Mesenchymal stem cell (in vitro differentiated cells and primary cell): ENCODE measurements around the gene ASPHD2.

Experiments
- DNase-seq: peaks from one replicate; pipeline ENCODE4 v3.0.0-alpha.2; 2013
- H2AFZ ChIP-seq: one replicate; pipeline ENCODE4 v1.6.1; 2013; ENCODE audit warnings: low read depth, mild to moderate bottlenecking, control low read depth, inconsistent platforms, low read length, moderate library complexity
- H2AK5ac ChIP-seq: 2 replicates; pipeline ENCODE4 v1.6.1; 2013; ENCODE audit warnings: low read length, moderate library complexity, mild to moderate bottlenecking, inconsistent platforms; ENCODE audit not compliant: severe bottlenecking
- H2BK120ac ChIP-seq: one replicate; pipeline ENCODE4 v1.6.1; 2013; ENCODE audit warnings: low read depth, mild to moderate bottlenecking, inconsistent platforms, low read length, moderate library complexity
- H2BK12ac ChIP-seq, 2 experiments: one replicate each; pipeline ENCODE4 v1.6.1; 2013; ENCODE audit warnings: inconsistent platforms in 2 of 2, low read length in 2 of 2, mild to moderate bottlenecking in 2 of 2, moderate library complexity in 2 of 2, control low read depth in 1 of 2
- H2BK15ac ChIP-seq: one replicate; pipeline ENCODE4 v1.6.1; 2013; ENCODE audit warnings: mild to moderate bottlenecking, low read depth, inconsistent platforms; ENCODE audit not compliant: poor library complexity, severe bottlenecking
- H2BK5ac ChIP-seq: 2 replicates; pipeline ENCODE4 v1.6.1; 2013; ENCODE audit warnings: low read depth, mild to moderate bottlenecking, low read length, control low read depth, inconsistent platforms; ENCODE audit not compliant: poor library complexity, severe bottlenecking
- H3K14ac ChIP-seq, 2 experiments: one replicate each; pipeline ENCODE4 v1.6.1; 2013; ENCODE audit warnings: inconsistent platforms in 2 of 2, low read length in 2 of 2, control low read depth in 1 of 2, mild to moderate bottlenecking in 1 of 2, moderate library complexity in 1 of 2
- H3K18ac ChIP-seq, 2 experiments: one replicate each; pipeline ENCODE4 v1.6.1; 2013; ENCODE audit warnings: inconsistent platforms in 2 of 2, low read length in 2 of 2, control low read depth in 1 of 2, low read depth in 1 of 2, mild to moderate bottlenecking in 1 of 2
- H3K23ac ChIP-seq, 2 experiments: one replicate each; pipeline ENCODE4 v1.6.1; 2013; ENCODE audit warnings: inconsistent platforms in 2 of 2, low read length in 2 of 2, mild to moderate bottlenecking in 2 of 2, moderate library complexity in 2 of 2, control low read depth in 1 of 2
- H3K27ac ChIP-seq: 2 replicates; pipeline ENCODE4 v1.5.1; 2013; ENCODE audit warnings: mild to moderate bottlenecking, moderate library complexity, low read length, control low read depth, inconsistent platforms; ENCODE audit not compliant: poor library complexity, severe bottlenecking
- H3K27me3 ChIP-seq, 2 experiments: 2 replicates each; pipeline versions ENCODE4 v1.6.1 to v1.7.0; 2013; ENCODE audit warnings: low read length in 2 of 2, mild to moderate bottlenecking in 2 of 2, moderate library complexity in 2 of 2, control low read depth in 1 of 2, inconsistent platforms in 1 of 2; ENCODE audit not compliant: control insufficient read depth in 1 of 2, insufficient read depth in 1 of 2
- H3K36me3 ChIP-seq, 2 experiments: 2 replicates each; pipeline versions ENCODE4 v1.6.1 to v1.7.0; 2013; ENCODE audit warnings: low read length in 2 of 2, control low read depth in 1 of 2, inconsistent platforms in 1 of 2, low read depth in 1 of 2, mild to moderate bottlenecking in 1 of 2; ENCODE audit not compliant: insufficient read depth in 2 of 2, control insufficient read depth in 1 of 2
- H3K4ac ChIP-seq, 2 experiments: one replicate each; pipeline ENCODE4 v1.6.1; 2013; ENCODE audit warnings: inconsistent platforms in 2 of 2, low read length in 2 of 2, mild to moderate bottlenecking in 2 of 2, moderate library complexity in 2 of 2, control low read depth in 1 of 2, low read depth in 1 of 2
- H3K4me1 ChIP-seq: 2 replicates; pipeline ENCODE4 v1.6.1; 2013; ENCODE audit warnings: low read depth, low read length, control low read depth; ENCODE audit not compliant: control insufficient read depth, insufficient read depth
- H3K4me2 ChIP-seq: 2 replicates; pipeline ENCODE4 v1.6.1; 2013; ENCODE audit warnings: low read length, mild to moderate bottlenecking, inconsistent platforms; ENCODE audit not compliant: poor library complexity, severe bottlenecking
- H3K4me3 ChIP-seq, 2 experiments: 2 replicates each; pipeline versions ENCODE4 v1.5.1 to v1.7.0; 2013; ENCODE audit warnings: low read length in 2 of 2, mild to moderate bottlenecking in 2 of 2, control low read depth in 1 of 2, low read depth in 1 of 2; ENCODE audit not compliant: insufficient read depth in 1 of 2
- H3K79me1 ChIP-seq: replicated peaks from 2 replicates; pipeline ENCODE4 v1.6.1; 2013; ENCODE audit warnings: mild to moderate bottlenecking, control low read depth, low read length, inconsistent platforms; ENCODE audit not compliant: poor library complexity, severe bottlenecking
- H3K9ac ChIP-seq: 2 replicates; pipeline ENCODE4 v1.7.0; 2013; ENCODE audit warnings: mild to moderate bottlenecking, low read length, moderate library complexity
- H3K9me3 ChIP-seq: 2 replicates; pipeline ENCODE4 v1.7.0; 2013; ENCODE audit warnings: mild to moderate bottlenecking, low read length; ENCODE audit not compliant: control insufficient read depth
- H4K8ac ChIP-seq: one replicate; pipeline ENCODE4 v1.6.1; 2013; ENCODE audit warnings: inconsistent platforms, mild to moderate bottlenecking, low read length, moderate library complexity
- H4K91ac ChIP-seq: one replicate; pipeline ENCODE4 v1.6.1; 2013; ENCODE audit warnings: mild to moderate bottlenecking, low read length, inconsistent platforms
- WGBS: methylation state at CpG from one replicate; pipeline ENCODE4 v1.1.7; 2013; ENCODE audit warnings: mixed read lengths; 5-methylcytosine and 5-hydroxymethylcytosine counted together

Gene ASPHD2

DNA sequence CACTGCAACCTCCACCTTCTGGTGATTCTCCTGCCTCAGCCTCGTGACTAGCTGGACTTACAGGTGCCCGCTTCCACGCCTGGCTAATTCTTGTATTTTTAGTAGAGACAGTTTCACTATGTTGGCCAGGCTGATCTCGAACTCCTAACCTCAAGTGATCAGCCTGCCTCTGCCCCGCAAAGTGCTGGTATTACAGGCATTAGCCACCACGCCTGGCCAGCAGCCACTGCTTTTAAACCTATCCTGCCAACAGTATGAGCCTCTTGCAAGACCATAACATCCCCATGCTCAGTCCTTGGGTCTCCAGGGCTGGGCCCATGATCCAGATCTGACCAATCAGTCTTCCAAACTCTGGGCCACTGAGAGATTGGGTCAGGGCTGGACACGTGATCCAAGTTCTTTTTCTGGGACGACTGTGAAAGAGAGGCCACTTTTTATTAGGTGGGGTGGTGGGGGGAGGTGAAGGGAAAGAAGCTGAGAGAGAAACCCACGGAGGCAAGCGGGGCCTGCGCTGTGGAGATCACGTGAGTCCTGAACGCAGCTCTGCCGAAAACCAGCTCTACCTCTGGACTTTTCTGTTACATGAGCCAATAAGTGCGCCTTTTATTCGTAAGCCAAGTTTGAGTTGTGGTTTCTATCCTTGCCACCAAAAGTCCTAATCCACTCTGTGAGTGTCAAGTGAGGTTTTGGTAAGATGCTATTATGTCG, 17.9 kb downstream of the ASPHD2 start:
- Histone ChIP-seq H3K4me3 (no peak overlapping the region), H4K91ac (no peak overlapping the region), H3K14ac (no peak overlapping the region), H3K27me3 (peaks cover 0 to 3% of the 10 kb centered on the region in 2 experiments), H3K4me2 (no peak overlapping the region), H3K23ac (no peak overlapping the region), H2BK120ac (no peak overlapping the region), H2BK5ac (no peak overlapping the region), H3K4ac (no peak overlapping the region), H2AFZ (no peak overlapping the region), H3K18ac (no peak overlapping the region), H4K8ac (no peak overlapping the region), H3K36me3 (peaks cover 23 to 30% of the 10 kb centered on the region in 2 experiments), H2BK15ac (no peak overlapping the region), H2BK12ac (no peak overlapping the region), H3K9me3 (no peaks in the 10 kb centered on the region), H2AK5ac (no peak overlapping the region), H3K4me1 (no peaks in the 10 kb centered on the region), H3K27ac (no peak overlapping the region), H3K9ac (no peak overlapping the region), H3K79me1 (peaks cover 13% of the 10 kb centered on the region)
- DNase-seq: no peak
- 93% methylated on average over 17 of the region's 17 CpGs for WGBS

DNA sequence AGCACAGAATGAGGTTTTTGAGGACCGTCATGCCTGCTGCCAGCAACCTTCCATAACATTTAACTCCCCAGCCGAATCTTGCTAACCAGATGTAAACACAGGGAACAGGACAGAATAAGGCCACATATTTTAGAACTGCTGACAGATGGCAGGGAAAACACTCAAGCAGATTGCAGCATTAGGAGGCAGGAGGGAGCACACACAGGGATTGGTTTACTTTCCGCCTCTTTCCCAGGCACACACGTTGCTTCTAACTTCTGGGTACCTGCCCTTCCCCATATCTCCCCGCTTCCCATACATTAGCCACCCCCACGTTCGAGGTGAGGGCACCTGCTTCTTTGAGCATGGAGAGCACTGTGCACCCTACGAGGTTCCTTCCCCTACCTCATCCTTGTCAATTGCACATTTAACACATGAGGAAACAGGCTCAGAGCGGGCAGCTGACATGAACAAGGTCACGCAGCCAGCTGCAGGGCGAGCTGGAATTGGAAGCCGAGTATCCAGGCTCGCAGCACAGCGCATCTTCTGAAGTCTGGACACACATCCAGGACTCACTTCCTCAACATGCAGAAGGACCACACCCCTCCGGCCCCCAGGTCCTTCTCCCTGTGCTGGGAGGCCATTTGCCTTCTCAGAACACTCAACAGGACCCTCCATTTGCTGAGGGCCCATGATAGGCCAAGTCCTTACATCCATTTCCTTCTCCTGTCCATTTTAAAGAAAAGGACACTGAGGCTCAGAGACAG, 18.7 kb downstream of the ASPHD2 start:
- no peak for DNase-seq
- no peak overlapping the region for H3K4me2 ChIP-seq
- WGBS: 82% methylated on average over 15 of the region's 15 CpGs

DNA sequence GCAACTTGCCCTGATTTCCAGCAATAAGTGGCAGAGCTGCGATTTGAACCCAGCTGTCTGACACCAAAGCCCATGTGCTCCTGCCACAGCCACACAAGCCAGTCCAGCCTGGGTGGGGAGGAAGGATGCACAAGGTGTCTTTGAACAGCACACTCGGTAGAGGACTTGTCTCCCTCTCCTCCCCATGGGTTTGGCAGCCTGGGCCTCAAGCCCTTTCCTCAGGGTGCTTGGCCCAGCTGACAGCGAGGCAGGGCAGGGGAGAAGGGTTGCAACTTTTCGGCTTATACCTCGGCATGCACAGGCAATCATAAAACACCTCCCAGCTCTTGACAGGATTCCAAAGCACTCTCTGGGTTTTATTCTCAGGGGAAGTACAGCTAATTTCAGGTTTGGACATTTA, 19.3 kb downstream of the ASPHD2 start:
- peaks cover 0 to 3% of the 10 kb centered on the region in 2 experiments for H3K27me3 ChIP-seq
- H2BK120ac ChIP-seq: no peak overlapping the region
- H3K36me3 ChIP-seq: peaks cover 36 to 37% of the 10 kb centered on the region in 2 experiments
- no peaks in the 10 kb centered on the region for H3K9me3 ChIP-seq
- H2BK5ac ChIP-seq: no peak overlapping the region
- H3K4me3 ChIP-seq: no peak overlapping the region
- H3K23ac ChIP-seq: no peak overlapping the region
- no peak overlapping the region for H3K4ac ChIP-seq
- no peak overlapping the region for H2BK15ac ChIP-seq
- no peak overlapping the region for H4K91ac ChIP-seq
- no peak overlapping the region for H2BK12ac ChIP-seq
- no peak for DNase-seq
- no peak overlapping the region for H3K4me2 ChIP-seq
- no peak overlapping the region for H3K27ac ChIP-seq
- WGBS: 95% methylated on average over 5 of the region's 5 CpGs
- H3K18ac ChIP-seq: no peak overlapping the region
- no peak overlapping the region for H2AK5ac ChIP-seq
- no peak overlapping the region for H3K14ac ChIP-seq
- H2AFZ ChIP-seq: no peak overlapping the region
- no peaks in the 10 kb centered on the region for H3K4me1 ChIP-seq
- no peak overlapping the region for H3K9ac ChIP-seq
- peaks cover 10% of the 10 kb centered on the region for H3K79me1 ChIP-seq
- no peak overlapping the region for H4K8ac ChIP-seq

More for the DNA sequence above, 18.7 kb downstream of the ASPHD2 start:
- Histone ChIP-seq H2BK120ac (no peak overlapping the region), H3K14ac (no peak overlapping the region), H2BK5ac (no peak overlapping the region), H3K9ac (no peak overlapping the region), H2AK5ac (no peak overlapping the region), H4K8ac (no peak overlapping the region), H4K91ac (no peak overlapping the region), H3K27ac (no peak overlapping the region), H3K23ac (no peak overlapping the region), H2BK15ac (no peak overlapping the region), H3K79me1 (peaks cover 14% of the 10 kb centered on the region), H3K36me3 (peaks cover 31 to 36% of the 10 kb centered on the region in 2 experiments), H3K4me3 (no peak overlapping the region), H3K9me3 (no peaks in the 10 kb centered on the region), H2BK12ac (no peak overlapping the region), H3K4me1 (no peaks in the 10 kb centered on the region), H3K4ac (no peak overlapping the region), H3K18ac (no peak overlapping the region), H3K27me3 (peaks cover 0 to 3% of the 10 kb centered on the region in 2 experiments), H2AFZ (no peak overlapping the region)

DNA sequence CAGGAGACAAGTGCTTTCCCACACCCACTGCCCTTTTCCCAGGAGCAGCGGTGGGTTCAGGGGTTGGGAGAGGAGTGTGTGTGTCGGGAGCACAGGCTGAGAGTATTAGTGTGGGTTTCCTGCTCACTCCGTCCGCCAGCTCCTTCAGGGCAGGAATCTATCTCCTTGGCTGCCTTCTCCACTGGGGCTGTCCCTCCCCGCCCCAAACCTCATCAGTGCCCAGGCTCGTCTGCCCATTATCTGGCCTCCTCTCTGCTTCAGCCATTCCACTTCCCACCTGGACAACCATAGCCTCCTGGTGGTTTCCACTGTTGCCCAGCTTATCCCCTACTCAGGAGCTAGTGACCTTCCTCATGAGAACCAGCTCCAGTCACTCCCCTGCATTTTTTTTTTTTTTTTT, 19.9 kb downstream of the ASPHD2 start:
- H2AFZ ChIP-seq: no peak overlapping the region
- H3K9me3 ChIP-seq: no peaks in the 10 kb centered on the region
- no peak overlapping the region for H4K8ac ChIP-seq
- WGBS: 88% methylated on average over 4 of the region's 6 CpGs
- no peak overlapping the region for H3K23ac ChIP-seq
- H3K14ac ChIP-seq: no peak overlapping the region
- H2BK5ac ChIP-seq: no peak overlapping the region
- H4K91ac ChIP-seq: no peak overlapping the region
- no peaks in the 10 kb centered on the region for H3K4me1 ChIP-seq
- no peak overlapping the region for H3K27ac ChIP-seq
- no peak overlapping the region for H3K4me2 ChIP-seq
- H3K18ac ChIP-seq: no peak overlapping the region
- H3K27me3 ChIP-seq: peaks cover 0 to 3% of the 10 kb centered on the region in 2 experiments
- H2BK120ac ChIP-seq: no peak overlapping the region
- H3K79me1 ChIP-seq: peaks cover 12% of the 10 kb centered on the region
- peaks cover 37 to 43% of the 10 kb centered on the region in 2 experiments for H3K36me3 ChIP-seq
- H2BK12ac ChIP-seq: no peak overlapping the region
- H3K4ac ChIP-seq: no peak overlapping the region
- no peak overlapping the region for H3K4me3 ChIP-seq
- no peak overlapping the region for H3K9ac ChIP-seq
- no peak overlapping the region for H2BK15ac ChIP-seq
- H2AK5ac ChIP-seq: no peak overlapping the region
- DNase-seq: no peak
